Peyer's patch (tissue), 4 donors: ENCODE measurements around the gene EN2.

ENCODE experiments used
- POLR2A ChIP-seq, 2 donors: fragments of 450-650 bp; IDR thresholded peaks; one replicate each; pipeline ENCODE4 v1.5.1; 2017; ENCODE audit warnings: antibody characterized with exemption in 2 of 2, mild to moderate bottlenecking in 2 of 2, moderate library complexity in 2 of 2
- TF ChIP-seq, protein P1 (sequence below), 6 experiments: fragments of 450-650 bp in 4 of 6; fragments of 200-600 bp in 2 of 6; sonication (generic) in 1 of 6; IDR thresholded peaks; one replicate each; pipeline ENCODE4 v1.5.1; 2017 to 2019; ENCODE audit warnings: antibody characterized with exemption in 6 of 6, mild to moderate bottlenecking in 3 of 6, moderate library complexity in 1 of 6

DNA sequence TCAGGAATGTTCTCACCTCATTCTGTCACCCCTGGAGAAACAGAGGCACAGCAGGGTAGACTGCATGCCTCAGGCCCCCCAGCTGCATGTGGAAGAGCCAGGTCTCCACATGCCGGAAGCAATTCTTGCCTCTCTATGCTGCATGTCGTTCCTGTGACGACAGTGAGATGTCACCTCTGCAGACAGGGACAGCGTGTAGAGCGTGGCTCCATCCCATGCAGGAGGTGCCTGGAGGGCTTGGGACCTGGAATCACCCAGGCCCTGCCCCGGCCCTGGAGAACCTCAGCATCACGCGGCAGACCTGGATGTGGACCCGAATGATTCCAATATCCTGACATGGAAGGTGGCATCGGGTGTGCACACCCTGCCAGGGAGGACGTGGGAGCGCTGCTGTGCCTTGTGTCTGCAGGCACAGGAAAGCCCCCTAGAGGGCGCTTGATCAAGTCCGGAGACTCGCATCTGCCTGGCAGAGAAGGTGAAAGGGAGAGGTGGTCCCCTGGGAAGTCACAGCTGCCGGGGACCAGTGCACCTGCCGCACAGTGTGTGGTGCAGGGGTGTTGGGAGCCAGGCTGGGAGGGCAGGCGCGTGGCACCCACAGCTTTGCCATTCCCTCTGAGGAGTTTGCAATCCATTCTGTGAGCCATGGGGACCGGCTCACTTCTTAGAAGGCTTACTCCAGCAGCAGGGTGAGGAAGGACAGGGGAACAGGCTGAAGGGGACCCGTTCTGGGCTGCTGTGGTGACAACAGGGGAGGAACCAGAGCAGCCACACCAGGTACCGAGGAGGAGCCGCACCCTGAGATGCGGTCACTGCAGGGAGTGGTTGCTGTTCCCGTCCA is 45.3 kb upstream of the EN2 start:
- TF ChIP-seq, protein P1, sequence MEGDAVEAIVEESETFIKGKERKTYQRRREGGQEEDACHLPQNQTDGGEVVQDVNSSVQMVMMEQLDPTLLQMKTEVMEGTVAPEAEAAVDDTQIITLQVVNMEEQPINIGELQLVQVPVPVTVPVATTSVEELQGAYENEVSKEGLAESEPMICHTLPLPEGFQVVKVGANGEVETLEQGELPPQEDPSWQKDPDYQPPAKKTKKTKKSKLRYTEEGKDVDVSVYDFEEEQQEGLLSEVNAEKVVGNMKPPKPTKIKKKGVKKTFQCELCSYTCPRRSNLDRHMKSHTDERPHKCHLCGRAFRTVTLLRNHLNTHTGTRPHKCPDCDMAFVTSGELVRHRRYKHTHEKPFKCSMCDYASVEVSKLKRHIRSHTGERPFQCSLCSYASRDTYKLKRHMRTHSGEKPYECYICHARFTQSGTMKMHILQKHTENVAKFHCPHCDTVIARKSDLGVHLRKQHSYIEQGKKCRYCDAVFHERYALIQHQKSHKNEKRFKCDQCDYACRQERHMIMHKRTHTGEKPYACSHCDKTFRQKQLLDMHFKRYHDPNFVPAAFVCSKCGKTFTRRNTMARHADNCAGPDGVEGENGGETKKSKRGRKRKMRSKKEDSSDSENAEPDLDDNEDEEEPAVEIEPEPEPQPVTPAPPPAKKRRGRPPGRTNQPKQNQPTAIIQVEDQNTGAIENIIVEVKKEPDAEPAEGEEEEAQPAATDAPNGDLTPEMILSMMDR (IDR thresholded peaks at IDR 0.05), result peak in 4 of 6 experiments; percentile 31 to 57 (median 52)
- no peak for TF ChIP-seq POLR2A (IDR thresholded peaks at IDR 0.05)
